ENCODE data around the gene SSH3. TPM values are rescaled to one million over a fixed set of nuclear protein-coding genes. Genes with fewer than 3 reads are reported as not detected.

SSH3 gene
- total and polyA plus RNA-seq, 2 of the 4 experiments (the other 2 are of a cell fraction), result 7.3 to 26.7 TPM

GRCh38 chr11:67288452-67289225 lies 14.7 kb upstream of the SSH3 start (continued):
- TF ChIP-seq CTCF (conservative IDR thresholded peaks at IDR 0.05; ENCODE audit: low read depth, low read length), result peak; percentile 56
- no peak for TF ChIP-seq FOS (IDR thresholded peaks at IDR 0.05; ENCODE audit: low read depth, low read length)
